GM18517 (cell line): ENCODE data around the gene HSD11B1L.
A peak's percentile ranks its signal among the peaks of the same experiment; 100 is the strongest.
"Not testable (repeated sequence)": the region's sequence is repeated elsewhere in the genome, so short reads cannot be mapped to it uniquely, and the experiment has no call there.

ENCODE experiments used
- ATAC-seq: cut with Tn5 transposase; IDR thresholded peaks from one replicate; pipeline ENCODE4 v1.9.1; 2021; ENCODE audit warnings: mild to moderate bottlenecking, moderate library complexity; ENCODE audit not compliant: unreplicated experiment

The HSD11B1L gene

DNA sequence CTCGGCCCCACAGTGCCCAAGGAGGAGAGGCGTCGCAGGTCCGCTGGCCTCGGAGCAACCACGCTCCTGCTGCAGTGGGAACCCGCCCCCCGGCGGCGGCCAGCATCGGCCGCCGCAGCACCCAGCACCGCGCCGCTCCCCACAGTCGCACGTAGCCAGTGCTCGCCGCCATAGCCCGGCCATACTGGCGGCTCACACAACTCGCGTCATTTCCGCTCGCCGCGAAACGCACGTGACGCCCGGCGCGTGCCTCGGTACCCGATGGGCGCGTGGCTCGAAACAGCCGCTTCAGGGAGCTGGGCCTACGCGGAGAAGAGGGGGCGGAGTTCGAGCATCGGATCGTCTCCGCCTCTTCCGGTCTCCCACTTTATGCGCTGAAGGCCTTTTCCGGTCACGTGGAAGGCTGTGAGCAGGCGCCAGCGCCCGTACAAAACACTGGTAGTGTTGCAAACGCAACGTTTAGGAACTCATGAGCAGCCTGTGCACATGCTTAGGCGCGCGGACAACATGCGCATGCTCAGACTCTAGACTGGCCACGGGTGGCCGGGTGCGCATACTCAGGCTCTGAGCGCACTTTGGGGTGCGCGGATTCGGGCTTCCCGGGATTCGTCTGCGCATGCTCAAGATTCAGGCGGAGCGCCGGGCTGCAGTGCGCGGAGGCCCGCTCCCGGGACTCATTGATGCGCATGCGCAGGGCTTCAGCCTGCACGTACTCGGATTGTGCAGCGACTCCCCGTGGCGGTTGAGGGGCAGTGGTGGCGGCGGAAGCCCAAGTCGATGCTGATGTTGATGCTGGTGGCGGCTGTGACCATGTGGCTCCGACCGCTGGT lies 39.3 kb downstream of the HSD11B1L start, which contains the start of the genes CATSPERD and LONP1:
Gene CATSPERD (plus strand): TSS at position 677 of the 830 bp plus-strand sequence. CDS start 101 bp downstream, at position 778.
Gene LONP1 (minus strand): TSS at position 186 of the 830 bp plus-strand sequence. CDS start 14 bp downstream, at position 172.
- peak; percentile 88 for ATAC-seq

DNA sequence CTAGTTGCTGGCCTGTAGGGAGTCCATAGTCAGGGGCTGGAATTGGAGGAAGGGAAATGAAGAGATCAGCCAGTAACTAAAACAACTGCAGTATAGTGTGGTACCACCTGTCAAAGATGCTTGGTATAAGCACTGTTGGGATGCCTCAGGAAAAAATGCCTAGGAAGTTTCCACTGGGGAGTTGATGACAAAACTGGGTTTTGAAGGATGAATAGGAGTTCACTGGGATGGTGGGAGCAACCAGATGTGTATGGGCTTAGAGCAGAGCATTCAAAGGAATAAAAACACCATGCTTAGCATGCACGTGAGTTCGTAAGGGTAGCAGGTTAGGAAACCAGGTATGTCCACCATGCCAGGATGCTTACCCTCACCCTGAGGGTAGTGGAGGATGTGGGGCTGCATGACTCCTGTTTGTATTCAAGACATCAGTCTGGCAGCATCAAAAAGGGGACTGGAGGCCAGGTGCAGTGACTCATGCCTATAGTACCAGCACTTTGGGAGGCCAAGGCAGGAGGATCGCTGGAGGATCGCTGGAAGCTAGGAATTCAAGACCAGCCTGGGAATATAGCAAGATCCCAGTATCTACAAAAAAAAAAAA lies 46.7 kb downstream of the HSD11B1L start:
- ATAC-seq, result no peak

DNA sequence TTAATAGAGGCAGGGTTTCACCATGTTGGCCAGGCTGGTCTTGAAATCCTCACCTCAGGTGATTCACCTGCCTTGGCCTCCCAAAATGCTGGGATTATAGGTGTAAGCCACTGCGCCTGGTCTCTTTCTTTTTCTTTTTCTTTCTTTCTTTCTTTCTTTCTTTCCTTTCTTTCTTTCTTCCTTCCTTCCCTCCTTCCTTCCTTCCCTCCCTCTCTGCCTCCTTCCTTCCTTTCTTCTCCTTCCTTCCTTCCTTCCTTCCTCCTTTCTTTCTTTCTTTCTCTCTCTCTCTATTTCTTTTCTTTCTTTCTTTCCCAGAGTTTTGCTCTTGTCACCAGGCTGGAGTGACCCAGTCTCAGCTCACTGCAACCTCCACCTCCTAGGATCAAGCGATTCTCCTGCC lies 52.3 kb downstream of the HSD11B1L start:
- not testable (repeated sequence) for ATAC-seq
